K562 (cell line): ENCODE data around the gene VDAC2. TPM values are rescaled to one million over a fixed set of nuclear protein-coding genes. Genes with fewer than 3 reads are reported as not detected.

ENCODE experiments used
- ATAC-seq: fragments of 200-7000 bp; cut with Tn5 transposase; 3 replicates; pipeline ENCODE4 v1.9.1; 2020; ENCODE audit warnings: moderate library complexity
- BruUV-seq: library from RNA; stranded (reverse); fragments of 400-500 nt; replicated peaks from 2 replicates; lab custom pipeline; 2021; lab: Mats Ljungman, UMichigan
- CTCF ChIA-PET: fragments of 300-600 bp; formaldehyde crosslinking; extraction: SDS; loops from one replicate; lab custom pipeline; 2021; ENCODE audit warnings: low intra/inter-chr PET ratio; lab: Yijun Ruan, JAX
- POLR2A ChIA-PET: fragments of 300-600, 350-650 bp; sonication (Branson Sonifier 250); formaldehyde crosslinking; extraction: SDS; loops from one replicate; lab custom pipeline; 2021; ENCODE audit warnings: antibody characterized with exemption, inconsistent platforms; lab: Yijun Ruan, JAX
- DNase-seq, 4 experiments: peaks; one replicate each; pipeline versions ENCODE4 v3.0.0 to v3.0.0-alpha.2; 2011 to 2018; ENCODE audit warnings: low spot score in 3 of 4, mixed read lengths in 3 of 4; ENCODE audit errors: extremely low read depth in 1 of 4
- FAIRE-seq: peaks from 2 replicates; lab custom pipeline; 2011; peaks lifted over from hg19 to GRCh38; lab: Jason Lieb, UNC
- H2AFZ ChIP-seq: 2 replicates; pipeline ENCODE4 v1.6.0; 2011; ENCODE audit warnings: low read depth, low read length, control low read depth, inconsistent platforms
- H3K27ac ChIP-seq: fragments of 200-600 bp; 3 replicates; pipeline ENCODE4 v1.8.0; 2011; ENCODE audit warnings: low read depth, mild to moderate bottlenecking, control low read depth, inconsistent platforms, low read length, moderate library complexity, mixed read lengths; ENCODE audit errors: extremely low read depth
- H3K27me3 ChIP-seq, 2 experiments: fragments of 300-600 bp in 1 of 2; 2 replicates in 1 of 2; 3 replicates in 1 of 2; pipeline versions ENCODE4 v1.6.0 to v1.8.0; 2011; ENCODE audit warnings: inconsistent platforms in 2 of 2, low read length in 2 of 2, mild to moderate bottlenecking in 1 of 2, mixed read lengths in 1 of 2, moderate library complexity in 1 of 2; ENCODE audit not compliant: control insufficient read depth in 2 of 2, insufficient read depth in 2 of 2
- H3K36me3 ChIP-seq: fragments of 300-600 bp; 3 replicates; pipeline ENCODE4 v1.8.0; 2011; ENCODE audit warnings: mild to moderate bottlenecking, low read length, inconsistent platforms; ENCODE audit not compliant: control insufficient read depth, insufficient read depth
- H3K4me1 ChIP-seq, 2 experiments: fragments of 200-600 bp in 1 of 2; replicated peaks in 1 of 2; 2 replicates in 1 of 2; 3 replicates in 1 of 2; pipeline versions ENCODE4 v1.5.1 to v1.8.0; 2011; ENCODE audit warnings: inconsistent platforms in 2 of 2, low read length in 2 of 2, mild to moderate bottlenecking in 1 of 2, mixed read lengths in 1 of 2, moderate library complexity in 1 of 2; ENCODE audit not compliant: control insufficient read depth in 2 of 2, insufficient read depth in 2 of 2
- H3K4me2 ChIP-seq: 2 replicates; pipeline ENCODE4 v1.6.1; 2011; ENCODE audit warnings: low read length, control low read depth, inconsistent platforms, mixed read lengths; ENCODE audit not compliant: insufficient read depth
- H3K4me3 ChIP-seq: fragments of 200-600 bp; sonication (generic), shearing (Covaris generic); 2 replicates; pipeline ENCODE4 v1.5.1; 2016; ENCODE audit warnings: control low read depth, inconsistent platforms
- H3K79me2 ChIP-seq: fragments of 200-600 bp; 3 replicates; pipeline ENCODE4 v1.8.0; 2011; ENCODE audit warnings: low read length, inconsistent platforms; ENCODE audit not compliant: control insufficient read depth, insufficient read depth
- H3K9ac ChIP-seq, 2 experiments: 2 replicates each; pipeline versions ENCODE4 v1.6.0 to v1.6.1; 2011; ENCODE audit warnings: low read depth in 2 of 2, low read length in 2 of 2, control low read depth in 1 of 2, inconsistent platforms in 1 of 2, mild to moderate bottlenecking in 1 of 2, mixed read lengths in 1 of 2; ENCODE audit not compliant: insufficient read depth in 1 of 2
- H3K9me1 ChIP-seq: one replicate; pipeline ENCODE4 v1.6.0; 2011; ENCODE audit warnings: inconsistent platforms, mild to moderate bottlenecking, low read length, moderate library complexity; ENCODE audit not compliant: control insufficient read depth, insufficient read depth
- H3K9me3 ChIP-seq: replicated peaks from 2 replicates; pipeline ENCODE4 v1.5.1; 2011; ENCODE audit warnings: low read depth, low read length, inconsistent platforms; ENCODE audit not compliant: control insufficient read depth, insufficient read depth
- H4K20me1 ChIP-seq: replicated peaks from 2 replicates; pipeline ENCODE4 v1.6.1; 2011; ENCODE audit warnings: low read length, inconsistent platforms, mixed read lengths; ENCODE audit not compliant: control insufficient read depth, insufficient read depth
- BCLAF1 ChIP-seq, 2 experiments: fragments of 450-650 bp in 1 of 2; IDR thresholded peaks; 2 replicates each; pipeline ENCODE4 v1.6.1; 2011 to 2017; ENCODE audit warnings: low read depth in 2 of 2, antibody characterized with exemption in 1 of 2, borderline replicate concordance in 1 of 2, low read length in 1 of 2, mild to moderate bottlenecking in 1 of 2, mixed read lengths in 1 of 2; ENCODE audit not compliant: control insufficient read depth in 1 of 2
- E2F5 ChIP-seq: sonication (generic); formaldehyde crosslinking; IDR thresholded peaks from 2 replicates; pipeline ENCODE4 v1.8.0; 2022; ENCODE audit warnings: mild to moderate bottlenecking, missing genetic modification reagents
- EGR1 ChIP-seq: fragments of 450-650 bp; conservative IDR thresholded peaks from 2 replicates; pipeline ENCODE4 v1.6.1; 2017; ENCODE audit warnings: mild to moderate bottlenecking
- ESRRA ChIP-seq: fragments of 450-650 bp; IDR thresholded peaks from 2 replicates; pipeline ENCODE4 v1.6.1; 2014; ENCODE audit warnings: low read depth, mild to moderate bottlenecking, moderate library complexity, borderline replicate concordance
- MAX ChIP-seq: sonication (generic); formaldehyde crosslinking; IDR thresholded peaks from 2 replicates; pipeline ENCODE4 v1.9.0; 2022; ENCODE audit warnings: mild to moderate bottlenecking, missing genetic modification reagents
- NCOR1 ChIP-seq: fragments of 450-650 bp; IDR thresholded peaks from 2 replicates; pipeline ENCODE4 v1.6.1; 2016; ENCODE audit warnings: mild to moderate bottlenecking, moderate library complexity
- POU5F1 ChIP-seq: fragments of 150-350 bp; IDR thresholded peaks from 2 replicates; pipeline ENCODE4 v1.6.1; 2014; ENCODE audit warnings: borderline replicate concordance, low read length, low read depth, mild to moderate bottlenecking; ENCODE audit not compliant: partially characterized antibody
- RBFOX2 ChIP-seq: fragments of 200-400 bp; formaldehyde crosslinking; IDR thresholded peaks from 2 replicates; pipeline ENCODE4 v1.6.1; 2017; ENCODE audit warnings: low read depth, mild to moderate bottlenecking, low read length, moderate library complexity
- RBM14 ChIP-seq: fragments of 200-400 bp; formaldehyde crosslinking; IDR thresholded peaks from 2 replicates; pipeline ENCODE4 v1.6.1; 2018; ENCODE audit warnings: low read depth, mild to moderate bottlenecking, low read length, moderate library complexity, borderline replicate concordance; ENCODE audit not compliant: insufficient read depth
- RHOXF2B ChIP-seq: fragments of 250-450 bp; sonication (Bioruptor Pico); conservative IDR thresholded peaks from 2 replicates; pipeline ENCODE4 v1.5.1; 2021
- ZFP1 ChIP-seq: fragments of 450-650 bp; formaldehyde crosslinking; IDR thresholded peaks from 2 replicates; pipeline ENCODE4 v1.4.0; 2020; ENCODE audit warnings: mild to moderate bottlenecking, mixed read lengths
- WGBS: fragments of 100-300 bp; shearing (Covaris generic); methylation state at CpG from one replicate; pipeline ENCODE4 v1.1.6; 2016; ENCODE audit warnings: low coverage, mixed read lengths; ENCODE audit not compliant: insufficient coverage; ENCODE audit errors: missing lambda C conversion rate; 5-methylcytosine and 5-hydroxymethylcytosine counted together
- in situ Hi-C: fragments of 300-500 bp; cut with MboI; formaldehyde crosslinking; loops from 4 replicates; pipeline ENCODE4 v1.15.0; 2018; ENCODE audit warnings: inconsistent platforms, mixed read lengths
- intact Hi-C: fragments of 100-400 bp; cut with micrococcal nuclease; formaldehyde crosslinking; loops from 2 replicates; pipeline ENCODE4 v1.14.2; 2022
- polyA plus RNA-seq, 8 experiments: library from polyadenylated mRNA; depleted of rRNA in 4 of 8; stranded (reverse) in 5 of 8; unstranded in 3 of 8; fragments of >200 nt; fragmentation: Nextera tagmentation in 2 of 8; fragmentation: Illumina TruSeq in 1 of 8; extraction: Ambion mirVana in 2 of 8; extraction: Trizol in 1 of 8; gene quantifications; 2 replicates each; pipeline versions ENCODE4 v1.2.1 to v1.2.3, GENCODE V29; 2011 to 2014; ENCODE audit warnings: inconsistent platforms in 1 of 8, missing spikeins in 1 of 8
- total RNA-seq, 7 experiments: library from RNA; depleted of rRNA in 6 of 7; stranded (reverse); fragments of >200 nt in 6 of 7; fragmentation: Illumina TruSeq in 2 of 7; extraction: Trizol in 2 of 7; gene quantifications; 2 replicates each; pipeline versions ENCODE4 v1.2.1 to v1.2.3, GENCODE V29; 2011 to 2021; ENCODE audit warnings: low replicate concordance in 1 of 7

The VDAC2 gene
- total and polyA plus RNA-seq, 9 of the 15 experiments (the other 6 are each of a cell fraction or from before 2014, with no cell fraction given): 139 to 450 (median 250) TPM

- Histone ChIP-seq H3K79me2 (peaks cover 18% of the 10 kb centered on the region), H3K4me3 (no peak overlapping the region), H4K20me1 (no peaks in the 10 kb centered on the region), H3K27ac (no peak overlapping the region), H3K9me1 (no peaks in the 10 kb centered on the region), H3K4me2 (no peak overlapping the region), H3K9ac (peak overlapping the region in 1 of 2 experiments; percentile 47; a peak in 2 of 4 replicates), H3K36me3 (peaks cover 3% of the 10 kb centered on the region; the same call in 2 of the 3 replicates), H3K9me3 (no peaks in the 10 kb centered on the region), H3K27me3 (no peaks in the 10 kb centered on the region), H3K4me1 (peaks cover 14 to 44% of the 10 kb centered on the region in 2 experiments), H2AFZ (peak overlapping the region; percentile 76)
- CTCF ChIA-PET: no interaction called here
- in situ Hi-C loops (loop anchor here (10.0 kb wide), 1 partner anchor 994 kb away; no protein-coding TSS in a partner anchor), intact Hi-C loops (loop anchor here (5.0 to 10.0 kb wide), 4 partner anchors 216 to 996 kb away; partner anchors contain the start of gene KAT6B)
- DNase-seq: peak; percentile 58 to 67 (median 64)
- no peak for FAIRE-seq
- POLR2A ChIA-PET: interaction anchor here (0.8 to 2.0 kb wide), 6 partner anchors 8 to 55 kb away, joined by 3 to 14 read pairs (median 3); partner anchors contain the start of gene VDAC2
- no TSS peak for BruUV-seq
- 73% methylated on average over 31 of the region's 37 CpGs for WGBS
- ATAC-seq: no peak
- TF ChIP-seq BCLAF1 (IDR thresholded peaks at IDR 0.05; ENCODE audit: borderline replicate concordance in 1 of 2, control insufficient read depth in 1 of 2, low read depth in 2 of 2, low read length in 1 of 2) (no peak), RHOXF2B (CRISPR knock-in tag) (no peak), RBFOX2 (peak; percentile 26; the same call in 1 of the 2 replicates), ZFP1 (CRISPR knock-in tag) (no peak), E2F5 (CRISPR knock-in tag) (no peak), RBM14 (no peak), NCOR1 (no peak), EGR1 (0 out of 2 replicates have a peak, but pooled peaks have one; percentile 2), MAX (peak; percentile 70), POU5F1 (no peak), ESRRA (no peak)
These were observed 27.8 kb downstream of the VDAC2 start for GRCh38 chr10:75238182-75239095.
